Omental fat pad (tissue), 4 donors: ENCODE data around the gene LINGO3. TPM values are rescaled to one million over a fixed set of nuclear protein-coding genes. Genes with fewer than 3 reads are reported as not detected.

Experiments used
- ATAC-seq: fragments of 150-250 bp; one replicate; pipeline ENCODE4 v1.9.1; 2016; ENCODE audit warnings: mild to moderate bottlenecking, moderate library complexity; ENCODE audit not compliant: low FRiP score
- DNase-seq: peaks from one replicate; pipeline ENCODE4 v3.0.0-alpha.2; 2019; ENCODE audit warnings: low spot score
- CTCF ChIP-seq, 3 donors: fragments of 450-650 bp; IDR thresholded peaks; one replicate each; pipeline ENCODE4 v1.5.1; 2016 to 2017; ENCODE audit warnings: antibody characterized with exemption in 3 of 3, mild to moderate bottlenecking in 3 of 3, moderate library complexity in 2 of 3
- total RNA-seq, 4 donors: library from RNA; depleted of rRNA; stranded (reverse); fragments of >200 nt; gene quantifications; one replicate each; pipeline ENCODE4 v1.1.0, GENCODE V29; 2016

The LINGO3 gene
- total RNA-seq, 4 donors from 2014 or later: 0.19 TPM; not detected in 3

GRCh38 chr19:2312820-2313501 lies 5.0 kb upstream of the LINGO3 start:
- no peak for DNase-seq
- ATAC-seq: no peak
- no peak for TF ChIP-seq CTCF (IDR thresholded peaks at IDR 0.05)

GRCh38 chr19:2311093-2311492 lies 3.1 kb upstream of the LINGO3 start:
- ATAC-seq (no peak), DNase-seq (no peak)
- no peak for TF ChIP-seq CTCF (IDR thresholded peaks at IDR 0.05)

GRCh38 chr19:2309734-2310362 lies 1.9 kb upstream of the LINGO3 start:
- ATAC-seq (no peak), DNase-seq (no peak)
- no peak for TF ChIP-seq CTCF (IDR thresholded peaks at IDR 0.05)

GRCh38 chr19:2307518-2308012 lies 389 bp downstream of the LINGO3 start:
- no peak for TF ChIP-seq CTCF (IDR thresholded peaks at IDR 0.05)
- DNase-seq (no peak), ATAC-seq (no peak)

GRCh38 chr19:2306971-2307370 lies 983 bp downstream of the LINGO3 start:
- no peak for TF ChIP-seq CTCF (IDR thresholded peaks at IDR 0.05)
- ATAC-seq: no peak
- DNase-seq: no peak

- DNase-seq (no peak), ATAC-seq (no peak)
- no peak for TF ChIP-seq CTCF (IDR thresholded peaks at IDR 0.05)
Measured at GRCh38 chr19:2306281-2306806, 1.6 kb downstream of the LINGO3 start.
